Measurements from ENCODE around the gene HOXB5.

HOXB5 gene

GRCh38 chr17:48634493-48635208, 41.1 kb upstream of the HOXB5 start:
- Histone ChIP-seq H3K4me1 (ENCODE audit: control insufficient read depth, low read length) (peaks cover 8% of the 10 kb centered on the region), H3K27me3 (ENCODE audit: control insufficient read depth, low read length) (peaks cover 60% of the 10 kb centered on the region), H3K4me3 (ENCODE audit: low read length) (no peak overlapping the region), H3K4me2 (ENCODE audit: low read length) (no peak overlapping the region), H3K27ac (ENCODE audit: low read depth, low read length) (no peak overlapping the region), H3F3A (ENCODE audit: control insufficient read depth, insufficient read depth) (no peaks in the 10 kb centered on the region), H3K36me3 (ENCODE audit: control insufficient read depth, low read length) (no peaks in the 10 kb centered on the region), H3K9me2 (replicated peaks; ENCODE audit: control insufficient read depth, low read length) (no peaks in the 10 kb centered on the region), H3K9me3 (ENCODE audit: control insufficient read depth, insufficient read depth, low read length) (no peaks in the 10 kb centered on the region), H3K79me2 (ENCODE audit: control insufficient read depth, low read length) (no peaks in the 10 kb centered on the region), H4K20me1 (ENCODE audit: control insufficient read depth, insufficient read depth, low read depth, low read length) (no peaks in the 10 kb centered on the region)
- no peak for TF ChIP-seq EZH2phosphoT487 (IDR thresholded peaks at IDR 0.05; ENCODE audit: borderline replicate concordance, low read length)
- TF ChIP-seq, protein P1, sequence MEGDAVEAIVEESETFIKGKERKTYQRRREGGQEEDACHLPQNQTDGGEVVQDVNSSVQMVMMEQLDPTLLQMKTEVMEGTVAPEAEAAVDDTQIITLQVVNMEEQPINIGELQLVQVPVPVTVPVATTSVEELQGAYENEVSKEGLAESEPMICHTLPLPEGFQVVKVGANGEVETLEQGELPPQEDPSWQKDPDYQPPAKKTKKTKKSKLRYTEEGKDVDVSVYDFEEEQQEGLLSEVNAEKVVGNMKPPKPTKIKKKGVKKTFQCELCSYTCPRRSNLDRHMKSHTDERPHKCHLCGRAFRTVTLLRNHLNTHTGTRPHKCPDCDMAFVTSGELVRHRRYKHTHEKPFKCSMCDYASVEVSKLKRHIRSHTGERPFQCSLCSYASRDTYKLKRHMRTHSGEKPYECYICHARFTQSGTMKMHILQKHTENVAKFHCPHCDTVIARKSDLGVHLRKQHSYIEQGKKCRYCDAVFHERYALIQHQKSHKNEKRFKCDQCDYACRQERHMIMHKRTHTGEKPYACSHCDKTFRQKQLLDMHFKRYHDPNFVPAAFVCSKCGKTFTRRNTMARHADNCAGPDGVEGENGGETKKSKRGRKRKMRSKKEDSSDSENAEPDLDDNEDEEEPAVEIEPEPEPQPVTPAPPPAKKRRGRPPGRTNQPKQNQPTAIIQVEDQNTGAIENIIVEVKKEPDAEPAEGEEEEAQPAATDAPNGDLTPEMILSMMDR (IDR thresholded peaks at IDR 0.05; ENCODE audit: low read depth, low read length, poor library complexity, severe bottlenecking), result no peak

- no peaks in the 10 kb centered on the region for H3K9me2 ChIP-seq (replicated peaks; ENCODE audit: control insufficient read depth, low read length)
- no peaks in the 10 kb centered on the region for H3K36me3 ChIP-seq (ENCODE audit: control insufficient read depth, low read length)
- no peaks in the 10 kb centered on the region for H3K9me3 ChIP-seq (ENCODE audit: control insufficient read depth, insufficient read depth, low read length)
- H3K79me2 ChIP-seq (ENCODE audit: control insufficient read depth, low read length), result no peaks in the 10 kb centered on the region
- H3K4me3 ChIP-seq (ENCODE audit: low read length), result no peak overlapping the region
- TF ChIP-seq EZH2phosphoT487 (IDR thresholded peaks at IDR 0.05; ENCODE audit: borderline replicate concordance, low read length), result no peak
- TF ChIP-seq, protein P1 (IDR thresholded peaks at IDR 0.05; ENCODE audit: low read depth, low read length, poor library complexity, severe bottlenecking), result no peak
- peaks cover 57% of the 10 kb centered on the region for H3K27me3 ChIP-seq (ENCODE audit: control insufficient read depth, low read length)
- H3K4me1 ChIP-seq (ENCODE audit: control insufficient read depth, low read length), result peaks cover 8% of the 10 kb centered on the region
- H3F3A ChIP-seq (ENCODE audit: control insufficient read depth, insufficient read depth), result no peaks in the 10 kb centered on the region
- no peak overlapping the region for H3K4me2 ChIP-seq (ENCODE audit: low read length)
- no peak overlapping the region for H3K27ac ChIP-seq (ENCODE audit: low read depth, low read length)
- H4K20me1 ChIP-seq (ENCODE audit: control insufficient read depth, insufficient read depth, low read depth, low read length), result no peaks in the 10 kb centered on the region
Observed at GRCh38 chr17:48633266-48633677, 39.7 kb upstream of the HOXB5 start.

DNA sequence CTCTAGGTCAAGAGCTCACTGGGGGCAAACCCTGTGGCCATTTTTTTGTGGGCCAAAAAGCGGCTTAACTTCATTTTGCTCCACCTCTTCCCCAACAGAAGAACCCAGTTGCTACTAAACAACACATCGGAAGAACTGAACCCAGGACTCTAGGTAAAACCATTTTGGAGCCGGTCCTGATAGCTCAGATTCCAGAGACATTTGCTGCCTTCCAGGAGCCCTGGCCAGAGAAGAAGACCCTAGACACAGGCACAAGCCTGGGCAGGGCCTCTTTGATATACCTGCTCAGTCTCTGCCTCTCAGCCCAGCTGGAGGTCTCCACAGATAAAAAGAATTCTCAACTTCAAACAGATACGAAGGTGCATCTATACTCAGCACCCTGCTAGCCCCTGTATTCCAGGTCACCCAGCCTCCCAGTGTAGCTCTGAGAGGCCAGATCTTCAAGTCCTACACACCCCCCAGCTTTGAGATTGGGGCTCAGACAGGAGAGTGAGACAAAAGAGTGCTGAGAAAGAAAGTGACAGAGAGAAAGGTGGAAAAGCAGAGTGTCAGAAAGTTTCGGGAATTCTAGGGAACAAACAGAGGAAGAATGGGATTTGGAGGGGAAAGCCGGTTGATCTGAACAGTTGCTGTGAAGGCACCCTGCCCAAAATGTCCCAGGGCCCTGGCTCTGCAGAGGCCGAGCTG, 39.1 kb upstream of the HOXB5 start:
- no peak overlapping the region for H3K4me2 ChIP-seq (ENCODE audit: low read length)
- no peaks in the 10 kb centered on the region for H3K9me3 ChIP-seq (ENCODE audit: control insufficient read depth, insufficient read depth, low read length)
- H3K27me3 ChIP-seq (ENCODE audit: control insufficient read depth, low read length), result peaks cover 54% of the 10 kb centered on the region
- H3K79me2 ChIP-seq (ENCODE audit: control insufficient read depth, low read length), result no peaks in the 10 kb centered on the region
- no peak overlapping the region for H3K27ac ChIP-seq (ENCODE audit: low read depth, low read length)
- H3K4me1 ChIP-seq (ENCODE audit: control insufficient read depth, low read length), result peaks cover 8% of the 10 kb centered on the region
- no peaks in the 10 kb centered on the region for H3K9me2 ChIP-seq (replicated peaks; ENCODE audit: control insufficient read depth, low read length)
- no peaks in the 10 kb centered on the region for H3K36me3 ChIP-seq (ENCODE audit: control insufficient read depth, low read length)
- no peak for TF ChIP-seq EZH2phosphoT487 (IDR thresholded peaks at IDR 0.05; ENCODE audit: borderline replicate concordance, low read length)
- no peaks in the 10 kb centered on the region for H4K20me1 ChIP-seq (ENCODE audit: control insufficient read depth, insufficient read depth, low read depth, low read length)
- no peak overlapping the region for H3K4me3 ChIP-seq (ENCODE audit: low read length)
- H3F3A ChIP-seq (ENCODE audit: control insufficient read depth, insufficient read depth), result no peaks in the 10 kb centered on the region
